MM.1S (cell line): Measurements from ENCODE around the gene TMEM121.

ENCODE experiments used
- DNase-seq: peaks from one replicate; pipeline ENCODE4 v3.0.0-alpha.2; 2015
- H2AFZ ChIP-seq: fragments of 300-600 bp; sonication (generic); 2 replicates; pipeline ENCODE4 v1.6.0; 2016; ENCODE audit warnings: antibody characterized with exemption, low read length
- H3F3A ChIP-seq: fragments of 300-600 bp; sonication (generic); 2 replicates; pipeline ENCODE4 v1.6.1; 2016; ENCODE audit warnings: mild to moderate bottlenecking, antibody characterized with exemption, low read length, moderate library complexity, mixed read lengths; ENCODE audit not compliant: insufficient read depth
- H3K27ac ChIP-seq: fragments of 300-600 bp; sonication (generic); 2 replicates; pipeline ENCODE4 v1.5.1; 2016; ENCODE audit warnings: mild to moderate bottlenecking, low read length
- H3K27me3 ChIP-seq: fragments of 300-600 bp; sonication (generic); replicated peaks from 2 replicates; pipeline ENCODE4 v1.6.0; 2016; ENCODE audit warnings: low read length; ENCODE audit not compliant: insufficient read depth
- H3K36me3 ChIP-seq: fragments of 300-600 bp; sonication (generic); replicated peaks from 2 replicates; pipeline ENCODE4 v1.6.1; 2016; ENCODE audit warnings: mild to moderate bottlenecking, low read length, mixed read lengths; ENCODE audit not compliant: insufficient read depth
- H3K4me1 ChIP-seq: fragments of 300-600 bp; sonication (generic); 2 replicates; pipeline ENCODE4 v1.6.1; 2016; ENCODE audit warnings: low read length, mixed read lengths
- H3K4me2 ChIP-seq: fragments of 300-600 bp; sonication (generic); 2 replicates; pipeline ENCODE4 v1.6.0; 2016; ENCODE audit warnings: low read depth, low read length
- H3K4me3 ChIP-seq: fragments of 300-600 bp; sonication (generic); 2 replicates; pipeline ENCODE4 v1.5.1; 2016; ENCODE audit warnings: low read length, mixed read lengths
- H3K79me2 ChIP-seq: fragments of 300-600 bp; sonication (generic); 2 replicates; pipeline ENCODE4 v1.6.1; 2016; ENCODE audit warnings: mixed run types, low read length, mixed read lengths
- H3K9ac ChIP-seq: fragments of 300-600 bp; sonication (generic); 2 replicates; pipeline ENCODE4 v1.6.1; 2016; ENCODE audit warnings: low read length, mixed read lengths
- H3K9me2 ChIP-seq: fragments of 300-600 bp; sonication (generic); replicated peaks from 2 replicates; pipeline ENCODE4 v1.6.1; 2016; ENCODE audit warnings: mild to moderate bottlenecking, low read length, mixed read lengths; ENCODE audit not compliant: insufficient read depth
- H3K9me3 ChIP-seq: fragments of 300-600 bp; sonication (generic); replicated peaks from 2 replicates; pipeline ENCODE4 v1.6.1; 2016; ENCODE audit warnings: mild to moderate bottlenecking, low read length, mixed read lengths; ENCODE audit not compliant: insufficient read depth
- H4K20me1 ChIP-seq: fragments of 300-600 bp; sonication (generic); 2 replicates; pipeline ENCODE4 v1.6.1; 2016; ENCODE audit warnings: mild to moderate bottlenecking, low read length, moderate library complexity, mixed read lengths; ENCODE audit not compliant: insufficient read depth
- CTCF ChIP-seq: fragments of 300-600 bp; sonication (generic); IDR thresholded peaks from 2 replicates; pipeline ENCODE4 v1.5.1; 2016; ENCODE audit warnings: antibody characterized with exemption, low read length, mixed read lengths
- EZH2 ChIP-seq: fragments of 300-600 bp; sonication (generic); optimal IDR thresholded peaks from 2 replicates; pipeline ENCODE3; 2017; ENCODE audit warnings: low read depth, mild to moderate bottlenecking, antibody characterized with exemption, low read length, mixed read lengths
- EZH2phosphoT487 ChIP-seq: fragments of 300-600 bp; sonication (generic); IDR thresholded peaks from 2 replicates; pipeline ENCODE4 v1.6.1; 2018; ENCODE audit warnings: antibody characterized with exemption, low read length

TMEM121 gene

GRCh38 chr14:105529319-105529568 lies 2.9 kb downstream of the TMEM121 start:
- Histone ChIP-seq H3K27me3 (peaks cover 51% of the 10 kb centered on the region), H3K9me3 (no peaks in the 10 kb centered on the region), H3K79me2 (no peaks in the 10 kb centered on the region), H3K4me3 (no peak overlapping the region), H3K9ac (no peak overlapping the region), H4K20me1 (no peaks in the 10 kb centered on the region), H2AFZ (no peak overlapping the region), H3K27ac (no peak overlapping the region), H3K4me1 (peaks cover 4% of the 10 kb centered on the region; the same call in 1 of the 2 replicates), H3K9me2 (no peaks in the 10 kb centered on the region), H3K36me3 (no peaks in the 10 kb centered on the region), H3F3A (peaks cover 6% of the 10 kb centered on the region; the same call in 1 of the 2 replicates), H3K4me2 (peak overlapping the region; percentile 74; the same call in 1 of the 2 replicates)
- DNase-seq: no peak
- no peak for TF ChIP-seq CTCF
- TF ChIP-seq EZH2: no peak
- no peak for TF ChIP-seq EZH2phosphoT487

DNA sequence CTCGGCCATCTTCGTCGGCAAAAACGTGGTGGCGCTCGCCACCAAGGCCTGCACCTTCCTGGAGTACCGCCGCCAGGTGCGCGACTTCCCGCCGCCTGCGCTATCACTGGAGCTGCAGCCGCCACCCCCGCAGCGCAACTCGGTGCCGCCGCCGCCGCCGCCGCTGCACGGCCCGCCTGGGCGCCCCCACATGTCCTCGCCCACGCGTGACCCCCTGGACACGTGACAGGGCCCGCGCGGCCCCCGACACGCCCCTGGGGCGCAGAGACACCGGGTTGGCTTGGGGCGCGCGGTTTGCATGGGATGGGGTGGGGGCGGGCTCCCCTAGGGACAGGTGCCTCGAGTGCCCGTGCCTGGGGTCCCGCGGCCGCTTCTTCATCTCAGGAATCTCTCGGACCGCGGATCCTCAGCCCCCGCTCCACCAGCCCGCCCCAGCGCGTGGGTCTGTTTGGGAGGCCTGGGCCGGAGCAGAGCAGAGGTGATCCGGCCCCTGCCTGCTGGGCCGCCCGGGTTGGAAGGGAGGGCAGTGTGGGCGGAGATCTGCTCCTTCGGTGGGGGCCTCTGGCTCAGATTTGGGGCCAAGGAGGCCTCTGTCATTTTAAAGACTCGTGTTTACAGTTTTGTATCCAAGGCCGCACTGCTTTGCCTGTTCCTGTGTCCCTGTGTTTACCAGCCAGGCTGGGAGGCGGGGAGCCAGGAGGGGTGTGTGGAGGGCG lies 3.3 kb downstream of the TMEM121 start:
- no peak overlapping the region for H2AFZ ChIP-seq

GRCh38 chr14:105530285-105531087 lies 4.1 kb downstream of the TMEM121 start:
- DNase-seq: no peak

More for the DNA sequence above, 3.3 kb downstream of the TMEM121 start:
- Histone ChIP-seq H3K79me2 (no peaks in the 10 kb centered on the region), H3K9me2 (no peaks in the 10 kb centered on the region), H3K9ac (no peak overlapping the region), H3K4me1 (peaks cover 4% of the 10 kb centered on the region; the same call in 1 of the 2 replicates), H4K20me1 (no peaks in the 10 kb centered on the region), H3K36me3 (no peaks in the 10 kb centered on the region), H3K9me3 (no peaks in the 10 kb centered on the region), H3K4me2 (no peak overlapping the region), H3F3A (peaks cover 6% of the 10 kb centered on the region; the same call in 1 of the 2 replicates), H3K4me3 (no peak overlapping the region), H3K27ac (no peak overlapping the region), H3K27me3 (peaks cover 52% of the 10 kb centered on the region)
- TF ChIP-seq EZH2phosphoT487 (no peak), EZH2 (no peak), CTCF (no peak)
- DNase-seq: no peak

More at GRCh38 chr14:105530285-105531087, 4.1 kb downstream of the TMEM121 start:
- Histone ChIP-seq H3K4me2 (no peak overlapping the region), H3K79me2 (no peaks in the 10 kb centered on the region), H3K4me3 (no peak overlapping the region), H3K36me3 (no peaks in the 10 kb centered on the region), H3F3A (peaks cover 5% of the 10 kb centered on the region; the same call in 1 of the 2 replicates), H3K27ac (no peak overlapping the region), H3K4me1 (peaks cover 4% of the 10 kb centered on the region; the same call in 1 of the 2 replicates), H4K20me1 (no peaks in the 10 kb centered on the region), H3K9me2 (no peaks in the 10 kb centered on the region), H3K9me3 (no peaks in the 10 kb centered on the region), H2AFZ (no peak overlapping the region), H3K27me3 (peaks cover 55% of the 10 kb centered on the region), H3K9ac (no peak overlapping the region)
- no peak for TF ChIP-seq EZH2phosphoT487
- no peak for TF ChIP-seq CTCF
- no peak for TF ChIP-seq EZH2
